NCI-H69 (cell line): Measurements from ENCODE around the gene DOP1B.

Experiments
- DNase-seq: peaks from one replicate; lab custom pipeline; 2025; lab: John Stamatoyannopoulos, UW

Gene DOP1B

GRCh38 chr21:36202726-36203602, 46.3 kb downstream of the DOP1B start:
- DNase-seq, result no peak

GRCh38 chr21:36203603-36203889, 46.9 kb downstream of the DOP1B start:
- DNase-seq, result no peak

GRCh38 chr21:36204980-36205379, 48.4 kb downstream of the DOP1B start:
- no peak for DNase-seq

GRCh38 chr21:36205962-36206361, 49.3 kb downstream of the DOP1B start:
- DNase-seq, result no peak
